GM21526 (cell line): ENCODE measurements around the gene RBPMS2.
"Not testable (repeated sequence)": the region's sequence is repeated elsewhere in the genome, so short reads cannot be mapped to it uniquely, and the experiment has no call there.

Source experiments
- ATAC-seq: cut with Tn5 transposase; IDR thresholded peaks from one replicate; pipeline ENCODE4 v1.9.1; 2021; ENCODE audit warnings: moderate library complexity; ENCODE audit not compliant: unreplicated experiment, low FRiP score

The RBPMS2 gene

GRCh38 chr15:64775551-64776401, at the start of gene RBPMS2:
Gene RBPMS2, minus strand, starts transcription at chr15:64775589. Its CDS starts 270 bp downstream, at chr15:64775319.
- no peak for ATAC-seq

GRCh38 chr15:64824929-64825430, 49.6 kb upstream of the RBPMS2 start:
- peak; percentile 14 for ATAC-seq

GRCh38 chr15:64816452-64816851, 41.1 kb upstream of the RBPMS2 start:
- ATAC-seq, result no peak

GRCh38 chr15:64814965-64815364, 39.6 kb upstream of the RBPMS2 start:
- ATAC-seq, result not testable (repeated sequence)

GRCh38 chr15:64814283-64814682, 38.9 kb upstream of the RBPMS2 start:
- not testable (repeated sequence) for ATAC-seq

- ATAC-seq, result no peak
These were observed 37.7 kb upstream of the RBPMS2 start for GRCh38 chr15:64813075-64813474.

- ATAC-seq, result no peak
These were observed 35.3 kb upstream of the RBPMS2 start for GRCh38 chr15:64810497-64811326.

- ATAC-seq, result no peak
These were observed 34.5 kb upstream of the RBPMS2 start for GRCh38 chr15:64809649-64810496.

GRCh38 chr15:64808785-64809453, 33.5 kb upstream of the RBPMS2 start:
- no peak for ATAC-seq

- ATAC-seq, result no peak
These were observed 32.4 kb upstream of the RBPMS2 start for GRCh38 chr15:64807751-64808222.

GRCh38 chr15:64807051-64807749, 31.8 kb upstream of the RBPMS2 start:
- no peak for ATAC-seq

GRCh38 chr15:64806509-64806908, 31.1 kb upstream of the RBPMS2 start:
- ATAC-seq, result no peak

GRCh38 chr15:64804619-64805018, 29.2 kb upstream of the RBPMS2 start:
- no peak for ATAC-seq

GRCh38 chr15:64803526-64803925, 28.1 kb upstream of the RBPMS2 start:
- no peak for ATAC-seq

- ATAC-seq, result no peak
These were observed 25.1 kb upstream of the RBPMS2 start for GRCh38 chr15:64800476-64800875.

- ATAC-seq, result not testable (repeated sequence)
These were observed 23.5 kb upstream of the RBPMS2 start for GRCh38 chr15:64798905-64799304.

GRCh38 chr15:64795921-64796320, 20.5 kb upstream of the RBPMS2 start:
- ATAC-seq, result not testable (repeated sequence)

GRCh38 chr15:64795299-64795698, 19.9 kb upstream of the RBPMS2 start:
- not testable (repeated sequence) for ATAC-seq

- no peak for ATAC-seq
These were observed 16.9 kb upstream of the RBPMS2 start for GRCh38 chr15:64792282-64792681.
